ENCODE measurements around the gene KRT38. TPM values are rescaled to one million over a fixed set of nuclear protein-coding genes. Genes with fewer than 3 reads are reported as not detected.

Gene KRT38
- polyA plus RNA-seq, 3 donors: not detected

DNA sequence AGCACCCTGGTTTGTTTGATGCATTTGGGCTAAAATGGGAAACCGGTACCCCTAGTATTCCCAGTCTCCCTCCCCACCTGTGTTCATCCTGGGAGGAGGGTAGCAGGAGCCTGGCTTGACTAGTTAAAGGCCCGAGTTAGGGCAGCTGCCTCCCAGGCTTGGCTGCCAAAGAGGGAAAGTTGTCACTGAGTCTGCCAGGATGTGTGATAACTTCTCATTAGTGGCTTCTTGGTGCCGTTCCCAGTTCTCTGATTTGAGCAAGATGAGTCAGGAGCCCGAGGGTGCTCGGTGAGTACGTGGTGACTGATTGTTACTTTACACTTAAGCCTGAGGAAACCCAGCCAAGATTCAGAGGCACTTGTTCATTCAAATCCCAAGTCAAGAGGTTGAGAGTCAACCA, 23.9 kb upstream of the KRT38 start:
- DNase-seq (ENCODE audit: extremely low read depth in 1 of 11, low read depth in 9 of 11, low spot score in 4 of 11): no peak

DNA sequence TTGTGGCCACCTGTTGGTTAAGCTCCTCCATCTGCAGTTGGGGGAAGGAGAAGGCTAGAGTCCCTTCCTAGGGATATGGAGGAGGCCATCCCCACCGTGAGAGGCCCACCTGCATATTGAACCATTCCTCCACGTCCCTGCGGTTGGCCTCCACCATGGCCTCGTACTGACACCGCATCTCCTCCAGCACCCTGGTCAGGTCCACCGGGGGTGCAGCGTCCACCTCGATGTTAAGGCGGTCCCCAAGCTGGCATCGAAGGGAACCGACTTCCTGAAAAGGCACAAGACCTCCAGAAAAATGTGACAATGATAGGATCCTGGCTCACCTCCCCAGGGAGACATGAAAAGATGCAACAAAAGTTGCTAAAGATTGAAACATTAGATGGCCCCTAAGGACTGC, 23.4 kb upstream of the KRT38 start:
- no peak for DNase-seq (ENCODE audit: extremely low read depth in 1 of 11, low read depth in 9 of 11, low spot score in 4 of 11)

DNA sequence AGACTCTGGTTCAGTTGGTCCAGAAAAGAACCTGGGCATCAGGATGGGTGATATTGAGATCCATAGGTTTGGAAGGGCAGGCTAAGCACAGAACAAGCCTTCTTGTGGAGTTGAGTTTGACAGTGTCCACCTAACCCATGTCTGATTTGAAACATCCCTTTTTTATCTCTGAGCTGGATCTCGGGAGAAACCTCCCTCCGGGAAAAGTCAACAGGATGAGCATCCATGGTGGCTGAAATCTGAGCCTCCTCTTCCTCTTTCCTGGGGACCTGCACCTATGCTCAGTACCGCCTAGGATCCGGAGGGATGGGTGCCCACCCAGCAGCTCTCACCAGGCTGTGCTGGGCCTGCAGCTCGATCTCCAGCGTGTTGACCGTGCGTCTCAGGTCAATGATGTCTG, 23.0 kb upstream of the KRT38 start:
- no peak for DNase-seq (ENCODE audit: extremely low read depth in 1 of 11, low read depth in 9 of 11, low spot score in 4 of 11)

DNA sequence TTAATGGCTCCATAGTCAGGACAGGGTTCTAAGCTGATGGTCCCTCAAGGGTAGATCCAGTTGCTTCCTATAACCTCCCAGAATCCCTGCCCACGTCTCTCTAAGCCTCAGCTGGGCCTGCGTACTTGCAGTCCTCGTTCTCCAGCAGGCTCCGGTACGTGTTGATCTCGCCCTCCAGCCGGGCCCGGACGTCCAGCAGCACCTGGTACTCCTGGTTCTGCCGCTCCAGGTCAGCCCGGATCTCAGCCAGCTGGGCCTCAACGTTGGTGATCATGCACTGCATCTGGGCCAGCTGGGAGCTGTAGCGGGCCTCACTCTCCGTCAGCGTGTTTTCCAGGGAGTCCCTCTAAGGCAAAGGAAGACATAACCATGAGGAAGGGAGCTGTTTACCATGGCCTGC, 21.9 kb upstream of the KRT38 start:
- DNase-seq (ENCODE audit: extremely low read depth in 1 of 11, low read depth in 9 of 11, low spot score in 4 of 11): no peak

DNA sequence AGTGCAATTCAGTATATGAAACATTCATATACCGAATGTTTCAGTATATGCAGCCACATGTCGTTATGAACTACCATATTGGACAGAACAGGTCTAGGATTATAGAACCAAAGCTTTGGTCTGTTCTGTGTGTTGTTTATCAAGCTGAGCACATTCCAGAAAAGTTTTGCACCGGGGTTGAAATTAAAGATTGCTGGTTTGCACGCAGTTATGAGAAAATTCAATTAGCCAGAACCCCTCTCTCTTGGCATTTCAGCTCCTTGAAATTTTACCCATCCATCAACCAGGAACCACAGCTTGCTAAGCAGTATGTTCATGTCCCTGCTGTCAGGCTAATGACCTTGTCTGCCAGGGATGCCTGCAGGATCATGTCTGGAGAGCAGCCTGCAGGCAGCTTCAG, 16.9 kb upstream of the KRT38 start:
- no peak for DNase-seq (ENCODE audit: extremely low read depth in 1 of 11, low read depth in 9 of 11, low spot score in 4 of 11)

DNA sequence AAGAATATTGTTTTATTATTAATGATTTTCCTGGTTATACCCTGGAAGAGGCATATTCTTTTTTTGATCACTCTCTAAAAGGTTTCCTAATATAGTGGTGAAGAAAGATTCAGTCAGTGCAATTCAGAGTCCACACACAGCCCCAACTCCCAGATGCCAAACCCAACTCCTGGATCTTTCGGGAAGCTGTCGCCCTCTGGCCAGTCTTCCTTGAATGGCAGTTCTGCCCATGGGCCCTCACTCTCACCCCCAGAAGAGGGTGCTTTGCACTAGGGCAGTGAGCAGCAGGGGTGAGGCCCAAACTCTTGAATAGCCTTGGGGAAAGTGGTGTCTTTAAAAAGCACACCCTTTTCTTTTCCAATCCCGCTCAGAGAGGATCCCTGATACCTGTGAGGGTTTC, 15.4 kb upstream of the KRT38 start:
- DNase-seq (ENCODE audit: extremely low read depth in 1 of 11, low read depth in 9 of 11, low spot score in 4 of 11): no peak

DNA sequence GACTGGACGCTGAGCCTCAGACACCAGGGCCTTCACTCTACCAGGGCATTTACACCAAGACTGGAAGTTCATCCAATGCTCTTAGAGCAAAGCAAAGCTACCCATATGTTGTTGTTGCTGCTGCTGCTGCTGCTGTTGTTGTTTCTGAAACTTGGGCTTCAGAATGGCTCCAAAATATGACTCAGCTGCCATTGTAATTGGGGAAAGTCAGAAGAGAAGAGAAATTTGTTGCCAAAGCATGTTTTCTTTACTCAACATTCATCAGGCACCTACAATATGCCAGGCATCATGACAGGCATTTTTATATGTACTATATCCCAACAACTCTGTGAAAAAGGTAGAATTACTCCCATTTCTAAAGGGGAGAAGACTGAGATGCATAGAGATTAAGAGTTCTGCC, 14.5 kb upstream of the KRT38 start:
- DNase-seq (ENCODE audit: extremely low read depth in 1 of 11, low read depth in 9 of 11, low spot score in 4 of 11): no peak

DNA sequence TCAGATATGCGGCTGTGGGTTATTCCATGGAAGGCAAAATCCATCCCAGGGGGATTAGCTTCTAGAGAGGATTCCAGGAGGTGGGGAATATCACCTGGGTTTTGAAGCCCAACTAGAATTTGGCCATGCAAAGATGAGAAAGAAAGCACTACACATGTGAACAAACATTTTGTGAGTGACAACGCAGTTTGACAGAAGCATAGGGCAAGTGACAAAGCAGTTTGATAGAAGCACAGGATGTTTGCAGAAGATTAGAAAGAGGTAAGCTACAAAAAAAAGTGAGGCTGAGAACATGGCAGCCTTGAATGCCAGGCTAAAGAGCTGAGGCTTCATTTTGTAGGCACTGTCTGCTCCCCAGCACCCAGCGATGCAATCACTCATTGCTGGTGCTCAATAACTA, 12.3 kb upstream of the KRT38 start:
- DNase-seq (ENCODE audit: extremely low read depth in 1 of 11, low read depth in 9 of 11, low spot score in 4 of 11): no peak

DNA sequence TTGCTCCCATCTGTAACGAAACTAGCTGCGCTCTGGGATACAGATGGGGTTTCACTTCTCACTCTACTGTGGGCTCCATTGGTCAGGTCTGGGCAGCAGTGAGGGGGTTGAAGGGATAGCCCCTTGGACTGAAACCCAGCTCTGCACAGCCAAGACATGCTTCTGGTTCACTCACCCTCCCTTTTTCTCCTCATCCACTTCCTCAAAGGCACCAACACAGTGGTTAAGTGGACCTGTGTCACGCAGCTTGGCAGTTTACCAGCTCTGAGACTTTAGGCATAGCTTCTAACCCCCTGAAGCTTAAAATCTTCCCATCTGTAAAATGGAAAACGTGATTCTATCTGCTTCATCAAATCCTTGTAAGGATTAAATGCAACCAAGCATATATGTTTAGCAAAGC, 11.5 kb upstream of the KRT38 start:
- DNase-seq (ENCODE audit: extremely low read depth in 1 of 11, low read depth in 9 of 11, low spot score in 4 of 11): no peak

DNA sequence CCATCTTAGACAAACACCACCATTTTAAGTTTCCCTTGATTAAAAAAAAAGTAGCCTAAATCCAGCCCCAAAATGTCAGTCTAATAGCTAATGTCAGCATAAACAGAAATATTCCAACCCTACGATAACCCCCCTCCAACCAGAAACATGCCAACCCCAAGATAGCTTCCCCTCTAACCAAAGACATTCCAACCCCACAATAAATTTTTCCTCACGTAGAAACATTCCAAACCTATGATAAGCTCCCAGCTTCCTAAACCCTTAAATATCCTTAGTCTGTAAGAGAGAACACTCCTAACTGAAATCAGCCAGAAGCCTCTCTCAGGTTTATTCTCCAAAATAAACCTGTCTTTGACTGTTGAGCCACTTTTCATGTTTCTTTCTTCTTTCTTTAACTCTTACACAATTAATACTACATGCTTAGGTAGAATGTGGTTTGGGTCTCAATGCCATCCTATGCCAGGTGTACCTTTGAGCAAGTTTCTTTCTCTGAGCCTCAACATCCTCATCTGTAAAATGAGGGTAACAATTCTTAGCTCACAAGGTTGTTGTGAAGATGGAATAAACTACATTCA, 10.5 kb upstream of the KRT38 start:
- DNase-seq (ENCODE audit: extremely low read depth in 1 of 11, low read depth in 9 of 11, low spot score in 4 of 11): no peak

DNA sequence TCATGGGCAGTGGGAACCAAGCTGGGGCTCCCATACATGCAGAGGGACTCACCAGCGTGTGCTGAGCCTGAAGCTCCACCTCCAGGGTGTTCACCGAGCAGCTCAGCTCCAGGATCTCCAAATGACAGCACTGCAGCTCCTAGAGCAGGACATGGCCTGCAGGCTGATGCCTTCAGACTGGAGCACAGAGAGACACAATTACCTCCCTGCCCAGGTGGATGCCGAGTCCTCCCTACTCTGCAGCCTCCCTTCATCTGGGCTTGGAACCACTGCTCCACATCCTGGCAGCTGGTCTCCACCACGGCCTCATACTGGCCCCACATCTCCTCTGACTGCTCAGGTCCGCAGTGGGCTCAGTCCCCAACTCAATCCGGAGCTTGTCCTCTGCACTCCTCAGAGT, 8.2 kb upstream of the KRT38 start:
- no peak for DNase-seq (ENCODE audit: extremely low read depth in 1 of 11, low read depth in 9 of 11, low spot score in 4 of 11)

DNA sequence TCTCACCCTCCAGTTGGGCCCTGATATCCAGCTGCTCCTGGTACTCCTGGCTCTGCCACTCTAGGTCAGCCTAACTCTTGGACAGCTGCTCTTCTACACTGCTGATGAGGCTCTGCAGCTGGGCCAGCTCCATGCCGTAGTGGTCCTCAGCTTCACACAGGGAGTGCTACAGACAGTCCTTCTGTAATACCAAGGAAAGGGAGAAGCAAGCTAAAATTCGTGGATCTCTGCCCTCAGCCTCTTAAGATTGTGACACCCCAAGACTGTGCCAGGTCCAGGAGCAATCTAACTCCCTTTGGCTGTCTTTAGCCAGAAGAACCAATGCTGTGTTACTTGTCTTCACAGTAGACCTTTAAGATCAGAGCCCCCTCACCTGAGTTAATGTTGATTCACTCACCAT, 7.7 kb upstream of the KRT38 start:
- no peak for DNase-seq (ENCODE audit: extremely low read depth in 1 of 11, low read depth in 9 of 11, low spot score in 4 of 11)

DNA sequence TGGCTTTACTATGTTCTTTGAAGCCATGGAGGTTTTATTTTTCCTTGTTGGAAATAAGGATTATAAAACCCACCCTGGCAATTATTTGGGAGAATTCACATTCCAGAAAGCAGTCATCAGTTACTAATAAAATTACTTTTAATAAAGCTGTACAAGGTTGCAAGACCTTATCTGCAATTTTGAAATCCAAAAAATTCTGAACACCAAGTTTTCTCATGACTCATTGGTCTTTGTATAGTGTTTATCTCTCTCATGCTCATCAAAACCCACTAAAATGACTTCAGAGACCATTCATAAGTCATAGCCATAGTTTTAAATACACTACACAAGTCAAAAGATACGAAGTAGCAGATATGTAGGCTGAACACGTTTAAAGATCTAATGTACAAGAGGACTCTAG, 6.0 kb upstream of the KRT38 start:
- no peak for DNase-seq (ENCODE audit: extremely low read depth in 1 of 11, low read depth in 9 of 11, low spot score in 4 of 11)

DNA sequence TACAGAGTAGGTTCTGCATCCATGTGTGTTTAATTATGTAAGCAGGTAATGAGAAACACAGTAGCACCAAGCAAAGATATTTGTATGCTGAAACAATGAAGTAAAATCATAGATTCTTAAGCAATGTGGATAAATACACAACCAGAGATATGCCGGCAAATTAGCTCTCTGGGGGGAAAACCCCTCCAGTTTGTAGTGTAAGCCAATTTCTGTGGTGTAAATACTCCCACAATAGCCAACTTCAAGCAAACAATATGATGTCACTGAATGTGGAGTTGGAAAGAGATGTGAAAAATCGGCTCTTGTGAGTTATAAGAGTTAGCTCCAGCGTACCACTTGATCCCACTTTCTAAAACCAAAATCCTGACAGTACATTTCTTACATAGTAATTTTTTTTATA, 3.9 kb upstream of the KRT38 start:
- DNase-seq (ENCODE audit: extremely low read depth in 1 of 11, low read depth in 9 of 11, low spot score in 4 of 11): no peak

DNA sequence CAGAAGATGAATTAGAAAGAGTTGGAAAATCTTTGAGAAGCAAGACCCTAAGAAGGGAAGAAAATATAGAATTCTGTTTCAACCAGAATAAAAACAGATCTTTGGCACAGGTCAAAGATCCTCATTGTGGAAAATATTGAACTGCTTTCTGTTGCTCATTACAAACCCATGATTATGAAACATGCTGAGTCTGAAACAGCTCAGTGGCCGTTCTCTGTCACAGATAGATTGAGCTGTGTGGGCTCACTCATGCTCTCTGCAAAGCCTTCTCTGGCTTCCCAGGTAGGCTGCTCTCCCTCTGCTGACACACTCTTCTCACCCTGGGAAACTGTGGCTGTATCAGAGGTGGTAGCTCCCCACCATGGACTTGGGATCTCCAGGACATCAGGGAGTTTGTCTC, 3.4 kb upstream of the KRT38 start:
- no peak for DNase-seq (ENCODE audit: extremely low read depth in 1 of 11, low read depth in 9 of 11, low spot score in 4 of 11)

DNA sequence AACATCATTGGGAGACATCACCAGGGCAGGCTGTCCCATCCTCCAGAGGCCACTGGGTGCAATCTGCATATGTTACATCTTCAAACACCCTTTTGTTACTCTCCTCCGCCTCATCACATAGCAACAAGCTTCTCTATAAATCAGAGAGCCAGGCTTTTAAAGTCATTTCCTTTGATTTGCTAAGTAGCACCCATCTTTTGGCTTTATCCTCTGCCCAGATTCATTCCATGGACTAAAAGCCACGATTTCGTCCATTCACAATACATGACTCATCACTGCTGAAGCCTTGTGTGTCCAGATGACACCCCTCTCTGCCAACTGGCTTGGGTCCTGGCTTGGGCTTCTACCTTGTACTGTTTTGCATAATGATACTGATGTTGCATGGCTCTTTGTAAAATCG, 2.0 kb upstream of the KRT38 start:
- DNase-seq (ENCODE audit: extremely low read depth in 1 of 11, low read depth in 9 of 11, low spot score in 4 of 11): no peak

DNA sequence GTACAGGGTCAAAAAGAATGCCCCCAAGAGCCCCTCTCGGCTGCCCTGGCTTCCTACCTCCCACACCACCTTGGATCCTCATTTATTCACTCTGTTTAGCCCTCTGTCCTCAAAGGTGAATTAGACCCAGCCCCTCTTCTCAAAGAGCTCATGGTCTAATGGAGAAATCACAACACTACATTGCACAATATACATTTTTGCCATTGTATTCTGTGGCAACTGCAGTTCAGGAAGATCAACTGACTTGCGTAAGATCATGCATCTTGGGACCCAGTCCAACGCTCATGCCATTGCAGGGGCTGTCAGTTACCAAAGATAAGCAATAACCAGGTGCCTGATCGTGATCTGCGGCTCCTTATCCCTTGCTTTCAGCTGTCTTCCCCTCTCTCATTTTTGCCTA, 1.4 kb downstream of the KRT38 start:
- DNase-seq (ENCODE audit: extremely low read depth in 1 of 11, low read depth in 9 of 11, low spot score in 4 of 11): no peak

DNA sequence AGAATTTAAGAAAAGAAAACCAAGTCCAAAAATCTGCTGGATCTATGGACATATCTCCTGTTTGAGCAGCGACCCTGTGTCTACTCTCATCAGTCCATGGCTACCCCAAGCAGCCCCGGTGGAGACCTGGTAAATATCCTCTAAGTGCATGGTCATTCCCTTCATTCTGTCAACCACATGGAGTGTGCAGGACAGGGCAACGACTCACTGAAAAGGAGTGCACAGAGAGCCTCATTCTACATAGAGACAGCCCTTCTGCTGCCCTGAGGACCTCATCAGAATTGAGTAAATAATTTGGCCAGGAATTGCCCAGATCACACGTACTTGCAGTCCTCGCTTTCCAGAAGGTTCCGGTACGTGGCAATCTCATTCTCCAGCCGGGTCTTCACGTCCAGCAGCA, 3.0 kb downstream of the KRT38 start:
- no peak for DNase-seq (ENCODE audit: extremely low read depth in 1 of 11, low read depth in 9 of 11, low spot score in 4 of 11)

DNA sequence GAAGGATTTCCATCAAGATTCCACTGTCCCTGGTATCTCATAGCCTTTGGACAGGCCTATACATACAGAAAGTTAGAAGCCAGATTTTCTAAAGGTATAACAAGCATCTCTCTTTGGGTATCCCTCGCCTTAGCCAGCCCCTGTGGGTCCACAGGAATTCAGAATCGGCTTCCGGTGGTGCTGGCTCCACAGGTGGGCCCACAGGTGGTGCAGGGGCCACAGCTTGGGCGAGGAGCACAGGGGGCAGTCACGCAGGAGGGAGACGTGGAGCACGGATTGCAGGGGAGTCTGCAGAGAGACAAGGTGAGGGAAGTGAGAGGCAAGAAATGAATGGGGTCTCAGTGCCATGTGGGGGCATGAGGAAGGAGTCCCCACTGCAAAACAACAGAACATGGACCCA, 3.5 kb downstream of the KRT38 start:
- DNase-seq (ENCODE audit: extremely low read depth in 1 of 11, low read depth in 9 of 11, low spot score in 4 of 11): no peak

DNA sequence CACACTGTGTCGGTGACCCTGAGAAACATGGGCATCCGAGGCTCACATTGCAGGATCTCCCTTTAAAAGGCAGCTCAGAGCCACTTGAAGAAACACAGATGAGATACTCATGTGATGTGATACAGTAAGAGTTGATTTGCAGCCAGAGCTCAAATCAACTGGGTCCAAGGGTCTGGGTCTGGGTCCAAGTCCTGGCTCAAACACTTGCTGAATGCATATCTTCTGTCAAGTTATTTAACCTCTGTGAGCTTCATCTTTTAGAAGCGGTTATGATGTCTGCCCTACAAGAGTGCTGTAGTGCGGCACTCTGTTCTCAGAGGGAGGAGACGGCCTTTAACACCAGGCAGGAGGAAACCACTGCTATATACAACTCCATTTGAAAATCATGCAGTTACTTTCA, 6.4 kb downstream of the KRT38 start:
- no peak for DNase-seq (ENCODE audit: extremely low read depth in 1 of 11, low read depth in 9 of 11, low spot score in 4 of 11)

DNA sequence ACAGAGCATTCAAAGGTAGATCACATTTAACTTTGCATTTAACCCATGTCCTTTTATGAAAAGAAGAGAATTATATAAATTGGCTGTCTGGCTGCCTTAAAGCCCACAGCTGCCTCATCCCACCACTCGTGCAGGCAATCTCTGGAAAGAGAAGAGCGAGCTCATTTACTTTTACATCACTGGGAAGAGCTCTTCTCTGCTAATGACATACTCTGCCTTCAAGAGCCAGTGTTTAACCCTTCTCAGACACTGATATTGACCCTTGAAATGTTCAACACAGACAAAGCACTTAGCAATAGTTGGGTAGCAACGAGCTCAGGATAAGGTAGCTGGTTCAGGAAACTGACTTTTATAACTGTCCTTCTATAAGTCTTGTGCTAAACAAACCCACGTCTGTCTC, 6.8 kb downstream of the KRT38 start:
- DNase-seq (ENCODE audit: extremely low read depth in 1 of 11, low read depth in 9 of 11, low spot score in 4 of 11): no peak

DNA sequence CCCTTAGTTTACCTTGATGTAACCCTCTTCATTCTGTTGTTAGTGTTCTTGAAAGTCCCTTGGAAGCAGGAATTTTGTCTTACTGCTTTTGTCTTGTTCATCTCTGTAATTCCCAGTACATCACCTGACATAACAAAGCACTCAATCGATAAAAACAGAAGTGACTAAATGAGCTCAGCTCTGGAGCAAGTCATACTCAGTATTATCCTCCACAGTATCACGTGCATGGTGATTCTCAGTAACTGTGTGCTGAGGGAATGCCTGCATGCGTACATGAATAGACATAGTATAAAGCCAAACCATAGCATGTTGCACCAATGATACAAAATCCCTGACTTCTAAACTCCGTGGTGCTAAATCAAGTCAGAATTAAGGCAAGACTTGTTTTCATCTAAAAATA, 7.2 kb downstream of the KRT38 start:
- DNase-seq (ENCODE audit: extremely low read depth in 1 of 11, low read depth in 9 of 11, low spot score in 4 of 11): no peak
